PFSK-1 (cell line): ENCODE measurements around the gene IGFL4.

Experiments
- FOXP2 ChIP-seq: optimal IDR thresholded peaks from 2 replicates; pipeline ENCODE3; 2011; ENCODE audit warnings: borderline replicate concordance, control low read depth, inconsistent platforms; ENCODE audit not compliant: insufficient read depth; ENCODE audit errors: extremely low read length, extremely low read depth
- POLR2AphosphoS5 ChIP-seq: IDR thresholded peaks from 2 replicates; pipeline ENCODE4 v1.6.1; 2012; ENCODE audit warnings: low read depth, mild to moderate bottlenecking, control low read depth, low read length, moderate library complexity
- REST ChIP-seq, 2 experiments: IDR thresholded peaks; 2 replicates each; pipeline versions ENCODE4 v1.6.1 to v1.8.0; 2011 to 2012; ENCODE audit warnings: low read depth in 2 of 2, low read length in 2 of 2, control low read depth in 1 of 2, inconsistent platforms in 1 of 2, mild to moderate bottlenecking in 1 of 2, moderate library complexity in 1 of 2; ENCODE audit not compliant: insufficient read depth in 1 of 2
- SIN3A ChIP-seq: IDR thresholded peaks from 2 replicates; pipeline ENCODE4 v1.6.1; 2012; ENCODE audit warnings: mild to moderate bottlenecking, low read length, moderate library complexity, borderline replicate concordance; ENCODE audit not compliant: insufficient read depth
- TAF1 ChIP-seq: IDR thresholded peaks from 2 replicates; pipeline ENCODE4 v1.6.1; 2012; ENCODE audit warnings: low read length, control low read depth, borderline replicate concordance; ENCODE audit not compliant: insufficient read depth

Gene IGFL4

GRCh38 chr19:45994998-45995714, 45.6 kb downstream of the IGFL4 start, which contains the start of gene CCDC61:
Gene CCDC61, plus strand, starts transcription at chr19:45995467. Its CDS starts 7,552 bp downstream, at chr19:46003019.
- TF ChIP-seq SIN3A (peak; percentile 52; the same call in 1 of the 2 replicates), TAF1 (peak; percentile 65; the same call in 1 of the 2 replicates), FOXP2 (peak; percentile 63), REST (IDR thresholded peaks at IDR 0.05; ENCODE audit: insufficient read depth in 1 of 2, low read depth in 2 of 2, low read length in 2 of 2) (no peak), POLR2AphosphoS5 (peak; percentile 62)

GRCh38 chr19:45994456-45994997, 46.3 kb downstream of the IGFL4 start:
- TF ChIP-seq FOXP2 = no peak
- TF ChIP-seq REST (IDR thresholded peaks at IDR 0.05; ENCODE audit: insufficient read depth in 1 of 2, low read depth in 2 of 2, low read length in 2 of 2) = no peak
- no peak for TF ChIP-seq SIN3A
- no peak; the same call in 1 of the 2 replicates for TF ChIP-seq POLR2AphosphoS5

GRCh38 chr19:45990113-45990728, 50.6 kb downstream of the IGFL4 start:
- TF ChIP-seq TAF1 = no peak
- no peak for TF ChIP-seq SIN3A
